Endothelial cell (in vitro differentiated cells): ENCODE data around the gene ARHGAP26. TPM values are rescaled to one million over a fixed set of nuclear protein-coding genes. Genes with fewer than 3 reads are reported as not detected.

Source experiments
- DNase-seq: peaks from one replicate; pipeline ENCODE4 v3.0.0; 2021; ENCODE audit warnings: low spot score
- H3K27ac Mint-ChIP-seq: one replicate; pipeline ENCODE4 v1.8.0; 2021; ENCODE audit warnings: mixed read lengths, inconsistent platforms; ENCODE audit not compliant: unreplicated experiment
- H3K27me3 Mint-ChIP-seq: one replicate; pipeline ENCODE4 v1.8.0; 2021; ENCODE audit warnings: mild to moderate bottlenecking, moderate library complexity, mixed read lengths, inconsistent platforms; ENCODE audit not compliant: unreplicated experiment
- H3K36me3 Mint-ChIP-seq: one replicate; pipeline ENCODE4 v1.8.0; 2021; ENCODE audit warnings: mild to moderate bottlenecking, low read depth, mixed read lengths, inconsistent platforms; ENCODE audit not compliant: unreplicated experiment
- H3K4me1 Mint-ChIP-seq: one replicate; pipeline ENCODE4 v1.8.0; 2021; ENCODE audit warnings: mild to moderate bottlenecking, mixed read lengths, inconsistent platforms; ENCODE audit not compliant: unreplicated experiment
- H3K4me3 Mint-ChIP-seq: one replicate; pipeline ENCODE4 v1.8.0; 2021; ENCODE audit warnings: mild to moderate bottlenecking, mixed read lengths, inconsistent platforms; ENCODE audit not compliant: unreplicated experiment
- H3K9me3 Mint-ChIP-seq: one replicate; pipeline ENCODE4 v1.8.0; 2021; ENCODE audit warnings: mixed read lengths, inconsistent platforms; ENCODE audit not compliant: unreplicated experiment
- total RNA-seq: library from RNA; stranded (reverse); fragmentation: NEBNext Ultra II Directional; extraction: Animal tissue kit (Norgen Biotek cat#: 25700); gene quantifications from one replicate; pipeline ENCODE4 v1.2.1, GENCODE V29; 2021; ENCODE audit not compliant: unreplicated experiment
- TF ChIP-seq, protein P1 (sequence below): fragments of 200-600 bp; sonication (generic); IDR thresholded peaks from one replicate; pipeline ENCODE4 v1.5.0; 2021; ENCODE audit warnings: antibody characterized with exemption; ENCODE audit not compliant: unreplicated experiment

The ARHGAP26 gene
- total RNA-seq, 1 donor from 2014 or later, result 81.5 TPM

DNA sequence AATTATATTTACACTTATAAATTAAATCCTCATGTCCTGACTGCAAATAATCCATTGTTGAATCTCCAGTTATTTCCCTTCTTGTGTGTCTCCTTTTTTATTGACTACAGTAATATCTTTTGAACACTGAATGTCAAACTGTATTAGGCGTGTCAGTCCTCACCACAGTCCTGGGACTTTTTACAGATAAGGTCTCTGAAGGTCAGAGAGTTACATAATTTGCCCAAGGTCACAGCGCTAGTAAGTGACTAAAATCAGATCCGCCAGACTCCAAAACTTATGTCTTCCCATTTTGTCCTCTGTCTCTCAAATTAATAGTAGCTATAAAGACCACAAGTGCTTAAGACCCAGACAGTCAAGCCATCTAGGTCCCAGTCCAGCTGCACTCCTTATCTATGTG lies 359.0 kb downstream of the ARHGAP26 start:
- no peak for DNase-seq
- Mint-ChIP-seq H3K27ac (no peak overlapping the region), H3K9me3 (no peaks in the 10 kb centered on the region), H3K36me3 (peaks cover 8% of the 10 kb centered on the region), H3K4me1 (peaks cover 20% of the 10 kb centered on the region), H3K27me3 (no peaks in the 10 kb centered on the region), H3K4me3 (no peak overlapping the region)
- TF ChIP-seq, protein P1, sequence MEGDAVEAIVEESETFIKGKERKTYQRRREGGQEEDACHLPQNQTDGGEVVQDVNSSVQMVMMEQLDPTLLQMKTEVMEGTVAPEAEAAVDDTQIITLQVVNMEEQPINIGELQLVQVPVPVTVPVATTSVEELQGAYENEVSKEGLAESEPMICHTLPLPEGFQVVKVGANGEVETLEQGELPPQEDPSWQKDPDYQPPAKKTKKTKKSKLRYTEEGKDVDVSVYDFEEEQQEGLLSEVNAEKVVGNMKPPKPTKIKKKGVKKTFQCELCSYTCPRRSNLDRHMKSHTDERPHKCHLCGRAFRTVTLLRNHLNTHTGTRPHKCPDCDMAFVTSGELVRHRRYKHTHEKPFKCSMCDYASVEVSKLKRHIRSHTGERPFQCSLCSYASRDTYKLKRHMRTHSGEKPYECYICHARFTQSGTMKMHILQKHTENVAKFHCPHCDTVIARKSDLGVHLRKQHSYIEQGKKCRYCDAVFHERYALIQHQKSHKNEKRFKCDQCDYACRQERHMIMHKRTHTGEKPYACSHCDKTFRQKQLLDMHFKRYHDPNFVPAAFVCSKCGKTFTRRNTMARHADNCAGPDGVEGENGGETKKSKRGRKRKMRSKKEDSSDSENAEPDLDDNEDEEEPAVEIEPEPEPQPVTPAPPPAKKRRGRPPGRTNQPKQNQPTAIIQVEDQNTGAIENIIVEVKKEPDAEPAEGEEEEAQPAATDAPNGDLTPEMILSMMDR, result no peak

DNA sequence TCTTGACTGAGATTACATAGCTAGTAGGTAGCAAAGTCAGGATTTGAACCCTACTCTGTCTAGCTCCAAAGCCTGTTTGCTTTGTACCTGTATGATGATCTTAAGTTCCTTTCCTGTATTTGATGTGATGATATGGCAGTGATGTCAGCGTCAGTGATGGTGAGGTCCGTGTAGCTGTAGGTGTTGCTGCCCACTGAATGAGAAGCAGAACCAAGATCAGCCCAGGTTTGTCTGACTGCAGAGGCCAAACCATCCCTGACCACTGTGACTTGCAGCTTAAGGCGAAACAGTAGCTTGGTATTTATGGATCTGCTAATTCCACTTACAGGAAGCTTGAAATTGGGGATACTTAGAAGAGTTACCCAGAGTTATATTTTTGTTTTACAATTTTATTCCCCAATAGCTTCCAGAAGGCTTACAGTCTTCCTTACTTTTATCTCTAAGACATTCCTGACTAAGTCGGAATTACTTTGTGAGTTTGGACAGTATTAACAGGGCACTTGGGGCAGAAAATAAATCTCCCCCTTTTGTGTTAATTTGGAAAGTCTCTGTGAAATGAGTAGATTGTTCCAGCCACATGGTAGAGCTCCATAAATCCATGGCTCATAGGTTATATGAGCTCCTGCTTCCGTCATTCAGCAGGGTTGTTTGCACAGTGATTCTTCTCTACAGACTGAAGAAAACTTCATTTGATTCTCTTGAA lies 359.9 kb downstream of the ARHGAP26 start:
- Mint-ChIP-seq H3K4me1 (peaks cover 17% of the 10 kb centered on the region), H3K27me3 (no peaks in the 10 kb centered on the region), H3K9me3 (no peaks in the 10 kb centered on the region), H3K36me3 (peaks cover 16% of the 10 kb centered on the region), H3K27ac (no peak overlapping the region), H3K4me3 (no peak overlapping the region)
- no peak for DNase-seq
- TF ChIP-seq, protein P1, result no peak

DNA sequence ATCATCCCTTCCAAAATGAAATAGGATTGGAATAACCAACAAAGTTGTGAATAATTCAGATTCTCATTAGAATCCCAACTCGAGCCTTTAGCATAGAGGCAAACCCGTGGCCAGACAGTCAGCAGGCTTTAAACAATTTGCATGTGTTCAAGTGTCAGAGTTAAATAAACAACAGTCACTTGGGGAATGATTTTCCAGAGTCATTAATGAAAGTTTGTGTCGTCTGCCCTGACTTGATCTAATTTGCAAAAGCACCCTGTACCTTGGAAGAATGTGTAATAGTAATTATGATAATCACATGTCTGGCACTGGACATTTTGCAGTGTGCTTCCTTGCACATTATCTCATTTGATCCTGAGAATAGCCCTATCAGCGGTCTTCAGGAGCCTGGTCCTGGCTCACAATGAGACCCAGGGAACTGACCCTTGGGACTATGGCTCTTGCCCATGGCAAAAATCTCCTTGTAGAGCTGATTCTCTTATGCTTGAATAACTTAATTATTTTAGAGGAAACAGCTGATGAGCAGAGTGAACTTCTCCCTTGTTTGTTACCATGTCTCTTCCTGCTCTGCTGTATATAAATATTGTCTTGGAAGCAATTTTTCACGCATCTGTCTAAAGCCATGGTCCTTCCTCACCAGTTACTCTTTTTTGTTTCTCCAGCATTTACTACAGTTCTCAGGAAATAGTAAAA lies 360.6 kb downstream of the ARHGAP26 start:
- Mint-ChIP-seq H3K36me3 (peaks cover 16% of the 10 kb centered on the region), H3K9me3 (no peaks in the 10 kb centered on the region), H3K27me3 (no peaks in the 10 kb centered on the region), H3K4me1 (peaks cover 13% of the 10 kb centered on the region), H3K27ac (no peak overlapping the region), H3K4me3 (no peak overlapping the region)
- TF ChIP-seq, protein P1, result no peak
- DNase-seq, result no peak

DNA sequence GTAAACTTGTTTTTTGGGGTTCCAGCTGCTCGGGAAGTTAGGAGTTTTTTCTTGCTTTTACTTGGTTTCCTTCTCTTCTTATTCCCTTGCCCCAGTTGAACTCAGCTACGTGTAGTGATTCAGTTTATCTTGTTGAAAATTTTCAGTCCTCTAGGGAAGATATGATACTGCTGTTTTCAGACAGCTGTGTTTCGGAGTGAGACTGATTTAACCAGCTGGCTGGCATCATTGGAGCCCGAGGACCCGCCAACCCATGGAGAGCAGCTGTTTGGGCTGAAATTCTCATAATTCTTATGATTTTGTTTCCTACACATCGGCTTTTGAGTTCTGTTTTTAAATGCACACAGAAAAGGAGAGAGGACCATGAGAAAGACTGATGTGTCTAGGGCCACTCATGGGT lies 361.8 kb downstream of the ARHGAP26 start:
- H3K4me1 Mint-ChIP-seq, result peaks cover 3% of the 10 kb centered on the region
- H3K36me3 Mint-ChIP-seq, result peaks cover 16% of the 10 kb centered on the region
- no peak for DNase-seq
- H3K27ac Mint-ChIP-seq, result no peak overlapping the region
- TF ChIP-seq, protein P1, result no peak
- H3K9me3 Mint-ChIP-seq, result no peaks in the 10 kb centered on the region
- no peak overlapping the region for H3K4me3 Mint-ChIP-seq
- H3K27me3 Mint-ChIP-seq, result no peaks in the 10 kb centered on the region

DNA sequence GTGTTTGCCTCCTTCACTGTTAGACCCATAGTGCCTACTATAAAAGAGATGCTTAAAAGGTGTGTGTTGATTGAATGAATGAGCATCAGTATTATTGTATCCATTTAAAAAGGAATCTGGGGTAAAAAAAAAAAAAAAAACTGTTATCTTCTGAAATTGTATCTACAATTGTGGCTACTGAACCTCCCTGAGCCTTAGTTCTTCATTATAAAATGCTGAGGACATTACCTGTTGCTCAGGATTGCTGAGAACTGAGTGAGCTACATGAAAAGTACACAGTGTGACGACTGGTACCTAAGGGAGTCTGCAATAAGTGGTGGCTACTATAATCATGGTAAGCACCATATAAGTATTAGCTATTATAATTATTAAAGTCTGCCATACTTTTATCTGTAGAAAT lies 362.6 kb downstream of the ARHGAP26 start:
- no peak overlapping the region for H3K4me3 Mint-ChIP-seq

More for the DNA sequence above, 362.6 kb downstream of the ARHGAP26 start:
- Mint-ChIP-seq H3K27me3 (no peaks in the 10 kb centered on the region), H3K36me3 (peaks cover 16% of the 10 kb centered on the region), H3K27ac (no peak overlapping the region), H3K4me1 (no peaks in the 10 kb centered on the region), H3K9me3 (no peaks in the 10 kb centered on the region)
- TF ChIP-seq, protein P1, result no peak
- no peak for DNase-seq
